SK-N-MC (cell line): Measurements from ENCODE around the gene RPA1.

Experiments
- EZH2 ChIP-seq: fragments of 200-600 bp; sonication (generic); IDR thresholded peaks from one replicate; pipeline ENCODE4 v1.6.1; 2017; ENCODE audit warnings: antibody characterized with exemption
- FOXP2 ChIP-seq: optimal IDR thresholded peaks from 2 replicates; pipeline ENCODE3; 2011; ENCODE audit warnings: mild to moderate bottlenecking, moderate library complexity; ENCODE audit not compliant: insufficient read depth; ENCODE audit errors: extremely low read length, control extremely low read depth
- POLR2AphosphoS5 ChIP-seq: IDR thresholded peaks from 2 replicates; pipeline ENCODE4 v1.6.1; 2012; ENCODE audit warnings: mild to moderate bottlenecking, low read depth, low read length, borderline replicate concordance

GRCh38 chr17:1912146-1912545 lies 82.3 kb downstream of the RPA1 start:
- no peak for TF ChIP-seq EZH2
- no peak for TF ChIP-seq POLR2AphosphoS5
- TF ChIP-seq FOXP2: no peak
